Calu3 (cell line): ENCODE measurements around the gene TUT1. TPM values are rescaled to one million over a fixed set of nuclear protein-coding genes. Genes with fewer than 3 reads are reported as not detected.
"Not testable (repeated sequence)": the region's sequence is repeated elsewhere in the genome, so short reads cannot be mapped to it uniquely, and the experiment has no call there.

Source experiments
- BruUV-seq: library from RNA; stranded (reverse); fragments of 400-500 nt; replicated peaks from 2 replicates; lab custom pipeline; 2021; lab: Mats Ljungman, UMichigan
- CTCF ChIA-PET: fragments of 300-600 bp; sonication (Branson Sonifier 250); formaldehyde crosslinking; loops from one replicate; lab custom pipeline; 2022; ENCODE audit warnings: antibody characterized with exemption; lab: Charles Lee
- DNase-seq: peaks from one replicate; pipeline ENCODE4 v3.0.0; 2022
- H3K27ac Mint-ChIP-seq: one replicate; pipeline ENCODE4 v1.8.0; 2022; ENCODE audit warnings: mixed read lengths; ENCODE audit not compliant: unreplicated experiment
- H3K27me3 Mint-ChIP-seq: one replicate; pipeline ENCODE4 v1.8.0; 2022; ENCODE audit warnings: mixed read lengths; ENCODE audit not compliant: unreplicated experiment
- H3K36me3 Mint-ChIP-seq: one replicate; pipeline ENCODE4 v1.8.0; 2022; ENCODE audit warnings: mild to moderate bottlenecking, moderate library complexity, mixed read lengths; ENCODE audit not compliant: insufficient read depth, unreplicated experiment
- H3K4me1 Mint-ChIP-seq: one replicate; pipeline ENCODE4 v1.8.0; 2022; ENCODE audit warnings: mild to moderate bottlenecking, low read depth, mixed read lengths; ENCODE audit not compliant: unreplicated experiment
- H3K4me3 Mint-ChIP-seq: one replicate; pipeline ENCODE4 v1.8.0; 2022; ENCODE audit warnings: mild to moderate bottlenecking, low read depth, moderate library complexity, mixed read lengths; ENCODE audit not compliant: unreplicated experiment
- H3K9me3 Mint-ChIP-seq: one replicate; pipeline ENCODE4 v1.8.0; 2022; ENCODE audit warnings: low read depth, mixed read lengths; ENCODE audit not compliant: unreplicated experiment
- intact Hi-C: fragments of 100-400 bp; cut with micrococcal nuclease; formaldehyde crosslinking; loops from one replicate; pipeline ENCODE4 v1.10.0; 2022; ENCODE audit not compliant: unreplicated experiment
- total RNA-seq: library from RNA; stranded (reverse); gene quantifications from 2 replicates; pipeline ENCODE4 v1.2.3, GENCODE V29; 2022
- TF ChIP-seq, protein P1 (sequence below): fragments of 200-600 bp; IDR thresholded peaks from one replicate; pipeline ENCODE4 v1.8.0; 2022; ENCODE audit warnings: antibody characterized with exemption; ENCODE audit not compliant: unreplicated experiment

The TUT1 gene
- total RNA-seq, 1 experiment from 2014 or later, result 21.9 TPM

DNA sequence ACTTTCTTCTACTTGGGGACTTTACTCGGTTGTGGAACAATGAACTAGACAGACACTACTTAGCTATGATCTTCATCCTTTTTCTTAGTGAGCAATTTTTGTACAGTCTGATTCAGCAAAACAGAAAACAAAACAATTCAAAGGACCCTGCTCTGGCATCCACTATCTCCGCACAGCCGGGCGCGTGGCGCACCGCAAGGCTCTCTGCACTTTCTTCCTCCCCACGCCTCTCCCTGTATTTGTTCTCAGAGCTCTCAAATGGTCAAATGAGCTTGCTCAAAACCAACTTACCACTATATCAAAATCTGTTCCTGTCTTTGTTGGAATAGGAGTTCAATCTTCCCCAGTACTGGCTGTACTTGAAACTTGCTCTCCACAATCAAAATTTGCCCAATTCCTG, 25.1 kb downstream of the TUT1 start:
- intact Hi-C loops, result no loop called here
- no peaks in the 10 kb centered on the region for H3K27me3 Mint-ChIP-seq
- TF ChIP-seq, protein P1, sequence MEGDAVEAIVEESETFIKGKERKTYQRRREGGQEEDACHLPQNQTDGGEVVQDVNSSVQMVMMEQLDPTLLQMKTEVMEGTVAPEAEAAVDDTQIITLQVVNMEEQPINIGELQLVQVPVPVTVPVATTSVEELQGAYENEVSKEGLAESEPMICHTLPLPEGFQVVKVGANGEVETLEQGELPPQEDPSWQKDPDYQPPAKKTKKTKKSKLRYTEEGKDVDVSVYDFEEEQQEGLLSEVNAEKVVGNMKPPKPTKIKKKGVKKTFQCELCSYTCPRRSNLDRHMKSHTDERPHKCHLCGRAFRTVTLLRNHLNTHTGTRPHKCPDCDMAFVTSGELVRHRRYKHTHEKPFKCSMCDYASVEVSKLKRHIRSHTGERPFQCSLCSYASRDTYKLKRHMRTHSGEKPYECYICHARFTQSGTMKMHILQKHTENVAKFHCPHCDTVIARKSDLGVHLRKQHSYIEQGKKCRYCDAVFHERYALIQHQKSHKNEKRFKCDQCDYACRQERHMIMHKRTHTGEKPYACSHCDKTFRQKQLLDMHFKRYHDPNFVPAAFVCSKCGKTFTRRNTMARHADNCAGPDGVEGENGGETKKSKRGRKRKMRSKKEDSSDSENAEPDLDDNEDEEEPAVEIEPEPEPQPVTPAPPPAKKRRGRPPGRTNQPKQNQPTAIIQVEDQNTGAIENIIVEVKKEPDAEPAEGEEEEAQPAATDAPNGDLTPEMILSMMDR, result no peak
- H3K27ac Mint-ChIP-seq, result no peak overlapping the region
- no peak for DNase-seq
- CTCF ChIA-PET, result interaction anchor here (0.9 to 1.2 kb wide), 4 partner anchors 8 to 141 kb away, joined by 3 to 4 read pairs (median 3); partner anchors contain the start of gene EEF1G
- BruUV-seq, result no TSS peak
- no peak overlapping the region for H3K4me3 Mint-ChIP-seq
- H3K9me3 Mint-ChIP-seq, result no peaks in the 10 kb centered on the region
- peaks cover 46% of the 10 kb centered on the region for H3K4me1 Mint-ChIP-seq
- H3K36me3 Mint-ChIP-seq, result peaks cover 83% of the 10 kb centered on the region

DNA sequence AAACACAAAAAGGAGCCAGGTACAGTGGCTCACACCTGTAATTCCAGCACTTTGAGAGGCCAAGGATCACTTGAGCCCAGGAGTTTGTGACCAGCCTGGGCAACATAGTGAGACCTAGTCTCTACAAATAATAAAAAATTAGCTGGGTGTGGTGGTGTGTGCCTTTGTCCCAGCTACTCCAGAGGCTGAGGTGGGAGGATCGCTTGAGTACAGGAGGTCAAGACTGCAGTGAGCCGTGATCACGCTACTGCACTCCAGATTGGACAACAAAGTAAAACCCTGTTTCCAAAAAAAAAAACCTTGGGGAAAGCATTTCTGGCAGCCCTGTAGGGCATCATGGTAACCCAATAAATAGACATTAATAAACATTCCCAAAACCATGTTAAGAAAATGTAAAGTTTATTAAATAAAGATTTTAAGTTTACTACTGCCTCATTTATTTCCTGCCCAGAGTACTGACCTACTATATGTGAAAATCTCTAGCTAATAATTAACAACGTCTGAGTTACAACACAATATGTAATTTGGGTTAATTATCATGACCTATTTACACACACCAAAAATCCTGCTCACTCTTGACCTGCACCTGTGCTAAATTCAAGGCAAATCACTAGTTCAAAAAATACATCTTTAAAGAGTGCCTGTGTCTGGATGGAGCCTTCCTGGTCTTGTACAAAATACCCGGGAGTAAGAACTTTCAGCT, 26.1 kb downstream of the TUT1 start:
- H3K27ac Mint-ChIP-seq, result peak overlapping the region; percentile 54
- DNase-seq, result no peak
- H3K4me1 Mint-ChIP-seq, result peaks cover 50% of the 10 kb centered on the region
- H3K9me3 Mint-ChIP-seq, result no peaks in the 10 kb centered on the region
- peaks cover 84% of the 10 kb centered on the region for H3K36me3 Mint-ChIP-seq
- no peak overlapping the region for H3K4me3 Mint-ChIP-seq
- intact Hi-C loops, result no loop called here
- no TSS peak for BruUV-seq
- CTCF ChIA-PET, result interaction anchor here (0.7 to 1.2 kb wide), 4 partner anchors 9 to 140 kb away, joined by 3 to 4 read pairs (median 3); partner anchors contain the start of genes AHNAK and EEF1G
- TF ChIP-seq, protein P1, result no peak
- no peaks in the 10 kb centered on the region for H3K27me3 Mint-ChIP-seq

DNA sequence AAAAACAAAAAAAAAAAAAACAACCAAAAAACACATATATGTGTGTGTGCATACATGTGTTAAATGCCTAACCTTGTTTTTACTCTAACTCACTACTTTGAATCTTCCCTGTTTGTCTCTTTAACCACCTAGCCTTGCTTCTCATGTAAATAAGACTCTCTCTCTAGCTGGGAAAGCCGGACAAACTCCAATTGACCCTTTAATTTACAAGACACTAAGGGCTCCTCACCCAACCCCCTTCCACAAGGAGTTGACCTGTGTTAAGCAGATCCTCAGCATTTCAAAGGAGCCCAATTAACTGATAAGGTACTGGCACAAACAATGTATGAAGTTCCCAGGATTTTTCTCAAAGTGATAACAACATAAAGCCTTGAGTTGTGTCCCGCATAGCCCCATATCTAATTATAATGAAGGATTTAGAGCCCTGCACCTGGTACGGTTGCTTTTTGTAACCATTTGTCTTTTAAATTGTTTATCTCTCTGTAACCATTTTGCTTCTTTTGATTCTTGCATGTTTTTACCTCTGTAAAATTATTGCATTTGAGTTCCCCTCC, 29.6 kb downstream of the TUT1 start:
- H3K36me3 Mint-ChIP-seq, result peaks cover 92% of the 10 kb centered on the region
- intact Hi-C loops, result loop anchor here (2.0 to 5.0 kb wide), 3 partner anchors 15 to 167 kb away; partner anchors contain the start of gene AHNAK
- DNase-seq, H3K4me3 Mint-ChIP-seq, H3K27me3 Mint-ChIP-seq, BruUV-seq, H3K9me3 Mint-ChIP-seq, H3K27ac Mint-ChIP-seq: not testable (repeated sequence)
- peaks cover 61% of the 10 kb centered on the region for H3K4me1 Mint-ChIP-seq
- CTCF ChIA-PET, result interaction anchor here (1.9 to 3.8 kb wide), 3 partner anchors 10 to 137 kb away, joined by 18 to 86 read pairs (median 43); partner anchors contain the start of gene AHNAK

DNA sequence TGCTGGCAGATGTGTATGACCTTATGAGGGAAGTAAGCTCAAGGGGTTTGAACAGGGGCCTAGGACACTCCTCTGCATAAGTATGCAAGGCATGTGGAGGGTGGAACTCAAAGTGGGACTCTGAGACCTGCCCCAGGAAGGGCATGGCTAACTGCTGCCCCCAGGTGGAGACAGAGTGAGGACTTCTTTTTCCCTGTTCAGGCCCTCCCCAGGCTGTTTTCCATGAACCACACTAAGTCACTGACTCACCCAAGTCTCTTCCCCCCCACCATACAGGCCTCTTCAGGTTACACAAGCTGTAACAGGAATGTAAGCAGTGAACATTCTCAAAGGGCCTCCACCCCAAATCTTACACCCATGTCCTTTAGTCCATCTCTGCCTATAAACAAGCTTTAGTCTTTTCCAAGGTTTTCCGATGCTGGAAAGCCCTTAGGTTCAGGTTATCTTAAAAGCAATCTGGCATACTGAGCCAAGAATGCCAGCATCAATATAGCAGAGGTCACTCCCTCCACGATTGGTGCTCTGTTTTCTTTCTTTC, 30.7 kb downstream of the TUT1 start:
- intact Hi-C loops, result loop anchor here (1.0 to 5.0 kb wide), 4 partner anchors 14 to 166 kb away; partner anchors contain the start of gene AHNAK
- H3K4me3 Mint-ChIP-seq, result peak overlapping the region; percentile 16
- peak overlapping the region; percentile 76 for H3K27ac Mint-ChIP-seq
- peak; percentile 97 for DNase-seq
- CTCF ChIA-PET, result interaction anchor here (0.6 to 3.8 kb wide), 21 partner anchors 9 to 271 kb away, joined by 3 to 86 read pairs (median 7); partner anchors contain the start of genes AHNAK, B3GAT3, EEF1G and MTA2
- BruUV-seq, result no TSS peak
- peaks cover 92% of the 10 kb centered on the region for H3K36me3 Mint-ChIP-seq
- H3K9me3 Mint-ChIP-seq, result no peaks in the 10 kb centered on the region
- H3K4me1 Mint-ChIP-seq, result peaks cover 61% of the 10 kb centered on the region
- TF ChIP-seq, protein P1, result peak; percentile 89
- no peaks in the 10 kb centered on the region for H3K27me3 Mint-ChIP-seq

DNA sequence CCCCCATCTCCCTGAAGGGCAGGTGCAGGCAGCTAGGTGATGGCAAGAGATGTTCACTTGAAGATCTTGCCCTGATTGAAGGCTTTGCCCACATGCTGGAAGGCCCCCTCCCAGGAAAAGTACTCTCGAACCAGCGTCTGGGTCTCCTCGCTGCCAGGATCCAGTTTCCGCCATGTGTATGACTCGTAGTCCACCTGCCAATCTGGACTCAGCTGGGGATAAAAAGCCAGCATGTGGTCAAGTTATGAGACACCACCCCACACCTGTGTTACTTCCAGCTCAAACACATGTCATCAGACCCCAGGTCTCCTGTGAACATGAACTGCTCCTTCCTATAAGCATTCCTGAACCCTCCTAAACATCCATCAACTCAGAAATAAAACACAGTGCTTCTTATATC, 31.7 kb downstream of the TUT1 start:
- intact Hi-C loops, result loop anchor here (1.0 to 5.0 kb wide), 4 partner anchors 13 to 165 kb away; partner anchors contain the start of gene AHNAK
- BruUV-seq, result not testable (repeated sequence)

More for the DNA sequence above, 31.7 kb downstream of the TUT1 start:
- H3K36me3 Mint-ChIP-seq, result peaks cover 89% of the 10 kb centered on the region
- H3K4me3 Mint-ChIP-seq, result peak overlapping the region; percentile 16
- peak overlapping the region; percentile 76 for H3K27ac Mint-ChIP-seq
- peaks cover 67% of the 10 kb centered on the region for H3K4me1 Mint-ChIP-seq
- not testable (repeated sequence) for H3K27me3 Mint-ChIP-seq, DNase-seq, H3K9me3 Mint-ChIP-seq
- CTCF ChIA-PET, result interaction anchor here (0.6 to 3.8 kb wide), 11 partner anchors 8 to 137 kb away, joined by 3 to 86 read pairs (median 4); partner anchors contain the start of genes AHNAK, B3GAT3 and TUT1
